Sigmoid colon (tissue), 7 donors: ENCODE measurements around the gene CCDC120. TPM values are rescaled to one million over a fixed set of nuclear protein-coding genes. Genes with fewer than 3 reads are reported as not detected.

ENCODE experiments used
- DNase-seq: peaks from one replicate; pipeline ENCODE4 v3.0.0-alpha.2; 2019
- H3K27ac ChIP-seq, 4 donors: fragments of 200-600 bp; sonication (generic); one replicate each; pipeline ENCODE4 v1.5.1; 2016 to 2019; ENCODE audit warnings: mild to moderate bottlenecking in 1 of 4
- H3K27me3 ChIP-seq, 3 donors: fragments of 200-600 bp; sonication (generic); one replicate each; pipeline ENCODE4 v1.5.1; 2019; ENCODE audit warnings: mild to moderate bottlenecking in 1 of 3
- H3K36me3 ChIP-seq, 4 donors: fragments of 200-600 bp; sonication (generic); one replicate each; pipeline ENCODE4 v1.5.1; 2016 to 2019
- H3K4me1 ChIP-seq, 4 donors: fragments of 200-600 bp; sonication (generic); one replicate each; pipeline ENCODE4 v1.5.1; 2017 to 2019
- H3K4me3 ChIP-seq, 4 donors: fragments of 200-600 bp; sonication (generic); one replicate each; pipeline ENCODE4 v1.5.1; 2017 to 2019; ENCODE audit warnings: mild to moderate bottlenecking in 2 of 4, moderate library complexity in 1 of 4
- H3K9me3 ChIP-seq, 4 donors: fragments of 200-600 bp in 3 of 4; sonication (generic) in 3 of 4; one replicate each; pipeline versions ENCODE4 v1.5.1 to v1.6.1; 2013 to 2019
- EP300 ChIP-seq, 4 donors: sonication (generic); formaldehyde crosslinking; IDR thresholded peaks; one replicate each; pipeline ENCODE4 v1.6.1; 2017; ENCODE audit warnings: antibody characterized with exemption in 4 of 4
- POLR2A ChIP-seq, 2 donors: fragments of 450-650 bp; IDR thresholded peaks; one replicate each; pipeline ENCODE4 v1.6.1; 2016; ENCODE audit warnings: antibody characterized with exemption in 2 of 2, mild to moderate bottlenecking in 2 of 2, moderate library complexity in 2 of 2
- POLR2AphosphoS5 ChIP-seq, 4 donors: sonication (generic); formaldehyde crosslinking; IDR thresholded peaks; one replicate each; pipeline ENCODE4 v1.6.1; 2017; ENCODE audit warnings: antibody characterized with exemption in 4 of 4
- WGBS, 2 donors: extraction: QIAGEN DNeasy Blood & Tissue Kit; methylation state at CpG; one replicate each; pipeline ENCODE4 v1.1.7; 2013; 5-methylcytosine and 5-hydroxymethylcytosine counted together
- intact Hi-C: fragments of 100-400 bp; cut with DNase I; formaldehyde crosslinking; loops from one replicate; pipeline ENCODE4 v1.15.1; 2023
- polyA plus RNA-seq, 3 donors: library from polyadenylated mRNA; stranded (reverse); fragments of 200-250 nt; gene quantifications; one replicate each; pipeline ENCODE4 v1.2.3, GENCODE V29; 2013
- total RNA-seq, 4 donors: library from RNA; depleted of rRNA; stranded (reverse); fragments of >200 nt; gene quantifications; one replicate each; pipeline ENCODE4 v1.1.0, GENCODE V29; 2016
- TF ChIP-seq, protein P1 (sequence below), 4 experiments: fragments of 450-650 bp in 3 of 4; fragments of 200-600 bp in 1 of 4; IDR thresholded peaks; one replicate each; pipeline ENCODE4 v1.5.1; 2016 to 2019; ENCODE audit warnings: antibody characterized with exemption in 4 of 4, mild to moderate bottlenecking in 3 of 4, moderate library complexity in 2 of 4
- donor health status: healthy with polysubstance abuse.
- donor health status: Bipolar disorder and iron deficiency.
- donor health status: healthy.

CCDC120 gene
- total and polyA plus RNA-seq, 7 donors = 0.71 to 7.6 (median 3.9) TPM

DNA sequence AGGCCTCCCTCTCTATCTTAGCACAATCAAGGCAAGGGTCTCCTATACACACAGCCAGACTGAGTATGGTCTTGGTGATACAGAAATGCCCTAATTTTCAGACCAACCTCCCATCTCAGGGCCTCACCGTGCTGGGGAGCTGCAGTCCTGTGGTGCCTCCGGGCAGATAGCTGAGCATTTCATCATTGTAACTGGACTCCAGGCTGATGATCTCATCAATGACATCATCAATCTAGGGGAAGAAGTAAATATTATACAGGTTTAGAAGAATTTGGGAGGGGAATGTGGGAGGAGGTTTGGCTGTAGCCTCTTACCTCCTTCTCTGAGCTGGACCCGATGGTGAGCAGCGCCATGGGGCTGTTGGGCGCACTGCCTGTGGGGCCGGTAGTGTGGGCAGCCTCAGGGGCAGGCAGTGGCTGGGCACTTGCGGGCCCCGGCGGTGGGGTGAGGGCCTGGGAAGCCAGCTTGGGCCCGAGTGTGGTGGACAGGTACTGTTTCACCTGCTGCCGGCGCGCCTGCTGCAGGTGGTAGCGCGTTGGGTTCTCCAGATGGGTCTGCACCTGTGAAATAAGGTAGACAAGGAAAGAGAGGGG is 20.8 kb upstream of the CCDC120 start:
- Histone ChIP-seq H3K27me3 (no peaks in the 10 kb centered on the region), H3K36me3 (peaks cover 9 to 57% (median 24%) of the 10 kb centered on the region in 4 donors), H3K27ac (peak overlapping the region in 3 of 4 donors; percentile 95 to 100 (median 99)), H3K9me3 (no peaks in the 10 kb centered on the region), H3K4me3 (no peak overlapping the region), H3K4me1 (peaks cover 0 to 35% (median 28%) of the 10 kb centered on the region in 4 donors)
- no peak for DNase-seq
- intact Hi-C loops = loop anchor here (5.0 kb wide), 1 partner anchor 36 kb away; the partner anchor contains the start of gene GRIPAP1
- TF ChIP-seq, protein P1, sequence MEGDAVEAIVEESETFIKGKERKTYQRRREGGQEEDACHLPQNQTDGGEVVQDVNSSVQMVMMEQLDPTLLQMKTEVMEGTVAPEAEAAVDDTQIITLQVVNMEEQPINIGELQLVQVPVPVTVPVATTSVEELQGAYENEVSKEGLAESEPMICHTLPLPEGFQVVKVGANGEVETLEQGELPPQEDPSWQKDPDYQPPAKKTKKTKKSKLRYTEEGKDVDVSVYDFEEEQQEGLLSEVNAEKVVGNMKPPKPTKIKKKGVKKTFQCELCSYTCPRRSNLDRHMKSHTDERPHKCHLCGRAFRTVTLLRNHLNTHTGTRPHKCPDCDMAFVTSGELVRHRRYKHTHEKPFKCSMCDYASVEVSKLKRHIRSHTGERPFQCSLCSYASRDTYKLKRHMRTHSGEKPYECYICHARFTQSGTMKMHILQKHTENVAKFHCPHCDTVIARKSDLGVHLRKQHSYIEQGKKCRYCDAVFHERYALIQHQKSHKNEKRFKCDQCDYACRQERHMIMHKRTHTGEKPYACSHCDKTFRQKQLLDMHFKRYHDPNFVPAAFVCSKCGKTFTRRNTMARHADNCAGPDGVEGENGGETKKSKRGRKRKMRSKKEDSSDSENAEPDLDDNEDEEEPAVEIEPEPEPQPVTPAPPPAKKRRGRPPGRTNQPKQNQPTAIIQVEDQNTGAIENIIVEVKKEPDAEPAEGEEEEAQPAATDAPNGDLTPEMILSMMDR (IDR thresholded peaks at IDR 0.05) = no peak
- TF ChIP-seq POLR2AphosphoS5 (IDR thresholded peaks at IDR 0.05) (no peak), EP300 (IDR thresholded peaks at IDR 0.05) (no peak), POLR2A (IDR thresholded peaks at IDR 0.05) (no peak)
- WGBS, 2 donors = 96 to 97% methylated on average over 15 of the region's 15 CpGs

- peak overlapping the region; percentile 10 to 90 (median 76) for H3K4me3 ChIP-seq
- TF ChIP-seq POLR2AphosphoS5 (IDR thresholded peaks at IDR 0.05) (peak in 2 of 4 donors; percentile 23 to 38), POLR2A (IDR thresholded peaks at IDR 0.05) (no peak)
- intact Hi-C loops = loop anchor here (5.0 to 10.0 kb wide), 4 partner anchors 37 to 1385 kb away; partner anchors contain the start of genes ELK1, GRIPAP1, MAGIX and PIM2
- peaks cover 9 to 40% (median 16%) of the 10 kb centered on the region in 4 donors for H3K36me3 ChIP-seq
- WGBS, 2 donors = 14 to 16% methylated on average over 9 of the region's 9 CpGs
- H3K27me3 ChIP-seq = no peaks in the 10 kb centered on the region
- peaks cover 0 to 24% (median 22%) of the 10 kb centered on the region in 4 donors for H3K4me1 ChIP-seq
- no peaks in the 10 kb centered on the region for H3K9me3 ChIP-seq
- peak; percentile 93 for DNase-seq
- H3K27ac ChIP-seq = peak overlapping the region; percentile 95 to 100 (median 98)
These were observed 19.0 kb upstream of the CCDC120 start for GRCh38 chrX:49039598-49040375.

- intact Hi-C loops = loop anchor here (5.0 to 10.0 kb wide), 3 partner anchors 123 to 1386 kb away; partner anchors contain the start of genes ELK1, MAGIX, PIM2 and UXT
- no peak for DNase-seq
- WGBS, 2 donors = 62 to 74% methylated on average over 7 of the region's 7 CpGs
- Histone ChIP-seq H3K4me1 (peaks cover 0 to 24% (median 22%) of the 10 kb centered on the region in 4 donors), H3K27ac (peak overlapping the region; percentile 95 to 100 (median 98)), H3K36me3 (peaks cover 9 to 39% (median 16%) of the 10 kb centered on the region in 4 donors), H3K4me3 (peak overlapping the region; percentile 10 to 90 (median 76)), H3K27me3 (no peaks in the 10 kb centered on the region), H3K9me3 (no peaks in the 10 kb centered on the region)
- no peak for TF ChIP-seq EP300 (IDR thresholded peaks at IDR 0.05)
- TF ChIP-seq, protein P1 (IDR thresholded peaks at IDR 0.05) = no peak
- TF ChIP-seq POLR2AphosphoS5 (IDR thresholded peaks at IDR 0.05) = no peak
- TF ChIP-seq POLR2A (IDR thresholded peaks at IDR 0.05) = no peak
These were observed 18.3 kb upstream of the CCDC120 start for GRCh38 chrX:49040376-49040955.

DNA sequence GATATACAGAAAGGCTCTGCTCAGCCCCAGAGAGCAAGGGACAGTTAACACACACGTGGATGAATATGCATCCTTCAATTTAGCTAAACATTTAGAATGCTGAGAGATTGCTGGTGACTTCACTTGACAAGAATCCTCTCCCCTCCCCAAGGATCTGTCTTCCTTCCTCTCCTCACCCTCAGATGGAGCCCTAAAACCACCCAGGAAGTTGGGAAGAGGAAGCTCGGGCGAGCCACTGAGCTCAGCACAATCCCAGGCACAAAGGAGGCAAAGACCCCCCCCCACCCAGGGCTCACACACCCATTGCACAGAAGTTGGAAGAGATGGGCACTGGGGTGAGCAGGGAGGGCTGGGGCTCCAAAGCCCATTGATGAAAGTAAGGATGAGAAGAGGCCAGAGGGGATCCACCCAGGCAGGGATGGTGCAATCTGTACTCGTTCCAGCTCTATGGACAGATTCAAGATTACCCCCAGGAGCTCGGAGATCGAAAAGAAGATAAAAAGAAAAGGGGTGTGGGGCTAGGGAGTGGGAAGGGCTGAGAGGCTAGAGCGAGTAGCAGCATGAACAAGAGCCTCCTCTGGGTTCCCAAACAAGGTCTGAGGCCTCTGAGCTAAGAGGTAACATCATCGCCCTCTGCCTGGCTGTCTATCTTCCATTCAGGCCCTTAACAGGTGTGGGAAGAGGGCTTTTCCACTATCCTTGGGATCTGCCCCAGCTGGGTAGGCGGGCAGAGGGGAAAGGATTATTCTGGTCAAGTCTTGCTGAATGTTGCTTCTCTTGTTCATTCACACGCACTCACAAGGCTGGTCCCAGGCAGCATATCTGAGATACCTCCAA is 16.8 kb upstream of the CCDC120 start:
- H3K4me1 ChIP-seq = peaks cover 0 to 24% (median 22%) of the 10 kb centered on the region in 4 donors
- DNase-seq = no peak
- peaks cover 3 to 26% (median 13%) of the 10 kb centered on the region in 4 donors for H3K36me3 ChIP-seq
- TF ChIP-seq, protein P1 (IDR thresholded peaks at IDR 0.05) = no peak
- no peak for TF ChIP-seq POLR2A (IDR thresholded peaks at IDR 0.05)
- TF ChIP-seq POLR2AphosphoS5 (IDR thresholded peaks at IDR 0.05) = peak in 3 of 4 donors; percentile 29 to 45 (median 45)
- intact Hi-C loops = loop anchor here (2.0 to 10.0 kb wide), 4 partner anchors 83 to 1387 kb away; partner anchors contain the start of genes ELK1, MAGIX, PIM2 and UXT
- peak overlapping the region; percentile 70 to 90 (median 76) for H3K4me3 ChIP-seq
- WGBS, 2 donors = 9 to 14% methylated on average over 10 of the region's 10 CpGs
- H3K27ac ChIP-seq = peak overlapping the region; percentile 95 to 100 (median 98)
- H3K9me3 ChIP-seq = no peaks in the 10 kb centered on the region
- H3K27me3 ChIP-seq = no peaks in the 10 kb centered on the region
